Measurements from ENCODE around the gene HLA-DQB1. TPM values are rescaled to one million over a fixed set of nuclear protein-coding genes. Genes with fewer than 3 reads are reported as not detected.
A peak's percentile ranks its signal among the peaks of the same experiment; 100 is the strongest.

HLA-DQB1 gene
- total RNA-seq, 1 donor from 2014 or later, result not detected

GRCh38 chr6:32625137-32625536 is 41.3 kb downstream of the HLA-DQB1 start:
- no peak for DNase-seq

DNA sequence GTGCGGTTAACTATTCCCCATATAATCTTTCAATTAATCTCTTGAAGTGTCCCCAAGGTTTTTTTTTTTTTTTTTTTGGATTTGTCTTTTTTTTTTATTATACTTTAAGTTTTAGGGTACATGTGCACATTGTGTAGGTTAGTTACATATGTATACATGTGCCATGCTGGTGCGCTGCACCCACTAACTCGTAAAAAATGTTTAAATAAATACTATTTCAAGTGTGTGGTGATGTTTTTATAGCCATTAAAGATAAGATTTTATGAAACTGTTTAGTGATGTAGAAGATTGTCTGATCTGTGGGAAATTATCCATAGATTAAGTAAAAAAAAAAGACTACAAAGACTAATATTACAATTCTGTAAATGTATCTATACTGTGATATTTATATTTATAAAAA is 41.9 kb downstream of the HLA-DQB1 start:
- DNase-seq, result no peak

DNA sequence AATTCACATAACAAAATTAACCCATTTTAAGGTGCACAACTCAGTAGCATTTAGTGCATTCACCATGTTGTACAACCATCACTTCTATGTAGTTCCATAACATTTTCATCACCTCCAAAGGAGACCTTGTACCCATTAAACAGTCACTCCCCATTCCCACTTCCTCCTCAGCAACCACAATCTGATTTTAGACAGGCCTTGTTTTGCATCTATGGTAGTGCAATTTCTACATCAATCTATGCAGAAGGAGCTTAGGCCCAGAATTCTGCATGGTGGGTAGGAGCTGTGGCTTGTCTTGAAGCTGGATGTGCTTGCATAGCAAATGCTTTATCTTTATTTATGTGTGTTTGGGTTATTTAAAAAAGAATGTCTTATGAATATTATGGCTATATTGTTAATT is 42.8 kb downstream of the HLA-DQB1 start:
- no peak for DNase-seq

DNA sequence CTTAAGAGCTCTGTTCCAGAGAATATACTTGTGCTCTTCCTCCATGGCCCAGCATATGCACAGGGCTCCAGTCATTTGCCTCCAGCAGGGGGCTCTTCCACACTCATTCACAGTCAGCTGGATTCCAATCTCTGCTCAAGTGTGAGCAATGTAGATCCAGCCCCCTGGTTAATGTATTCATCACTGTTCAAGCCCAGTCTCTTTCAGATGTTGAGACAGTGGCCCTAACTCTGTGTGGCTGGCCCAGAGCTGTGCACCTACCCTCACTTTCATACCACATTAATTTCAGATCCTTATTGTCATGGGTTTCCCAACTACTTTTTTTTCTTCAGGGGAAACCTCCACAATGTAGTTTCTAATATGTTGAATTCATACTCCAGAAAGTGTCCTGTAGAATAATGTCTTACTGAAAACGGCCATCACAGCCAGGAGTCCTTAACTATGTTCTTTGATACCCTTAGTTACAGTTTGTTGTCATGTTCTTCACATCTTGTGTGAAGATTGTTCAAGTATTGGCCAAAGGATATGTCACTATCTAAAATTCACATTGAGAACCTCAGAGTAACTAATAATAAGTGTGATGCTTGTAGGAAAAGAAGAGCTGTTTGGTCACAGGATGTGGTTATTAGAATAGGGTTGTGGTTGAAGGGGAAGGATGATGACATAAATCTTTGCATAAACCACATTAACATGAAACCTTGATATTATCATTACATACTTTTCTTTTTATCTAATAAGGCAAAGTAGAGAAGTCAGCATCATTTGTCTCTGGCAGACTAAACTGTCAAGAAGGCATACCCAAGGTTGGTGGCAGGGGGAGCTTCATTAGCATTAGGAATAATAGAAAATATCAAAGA is 43.7 kb downstream of the HLA-DQB1 start:
- DNase-seq, result peak; percentile 23

DNA sequence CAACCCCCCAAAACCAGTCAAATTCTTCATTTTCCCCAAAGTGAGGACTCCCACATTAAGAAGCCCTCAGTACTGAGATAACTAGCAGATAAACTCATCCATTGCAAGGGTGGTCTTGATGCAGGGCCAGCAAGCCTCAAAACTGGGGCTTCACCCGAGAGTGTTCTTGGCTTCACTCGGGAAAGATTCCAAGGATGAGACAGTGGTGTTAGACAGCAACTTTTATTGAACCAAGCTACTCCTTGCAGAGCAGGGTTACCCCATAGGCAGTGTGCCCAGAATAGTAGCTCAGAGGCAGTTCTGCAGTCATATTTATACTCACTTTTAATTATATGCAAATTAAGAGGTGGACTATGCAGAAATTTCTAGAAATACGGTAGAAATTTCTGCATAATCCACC is 45.1 kb downstream of the HLA-DQB1 start:
- no peak for DNase-seq

DNA sequence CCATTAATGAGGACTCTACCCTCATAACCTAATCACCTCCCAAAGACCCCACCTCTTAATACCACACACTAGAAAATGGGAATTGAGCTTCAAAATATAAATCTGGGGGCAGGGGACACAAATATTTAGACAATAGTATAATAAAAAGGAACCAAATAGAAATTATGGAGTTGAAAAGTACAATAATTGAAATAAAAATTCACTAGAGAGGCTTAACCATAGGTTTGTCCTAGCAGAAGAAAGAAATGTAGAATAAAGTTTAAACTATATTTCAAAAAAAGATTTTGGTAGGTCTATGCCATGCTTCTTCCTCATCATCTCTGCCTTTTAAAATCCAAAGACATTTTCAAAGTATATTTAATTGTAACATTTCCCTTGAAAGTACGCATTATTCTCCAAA is 48.7 kb downstream of the HLA-DQB1 start:
- no peak for DNase-seq

- no peak for DNase-seq
Observed at GRCh38 chr6:32615885-32616532, 50.4 kb downstream of the HLA-DQB1 start.

DNA sequence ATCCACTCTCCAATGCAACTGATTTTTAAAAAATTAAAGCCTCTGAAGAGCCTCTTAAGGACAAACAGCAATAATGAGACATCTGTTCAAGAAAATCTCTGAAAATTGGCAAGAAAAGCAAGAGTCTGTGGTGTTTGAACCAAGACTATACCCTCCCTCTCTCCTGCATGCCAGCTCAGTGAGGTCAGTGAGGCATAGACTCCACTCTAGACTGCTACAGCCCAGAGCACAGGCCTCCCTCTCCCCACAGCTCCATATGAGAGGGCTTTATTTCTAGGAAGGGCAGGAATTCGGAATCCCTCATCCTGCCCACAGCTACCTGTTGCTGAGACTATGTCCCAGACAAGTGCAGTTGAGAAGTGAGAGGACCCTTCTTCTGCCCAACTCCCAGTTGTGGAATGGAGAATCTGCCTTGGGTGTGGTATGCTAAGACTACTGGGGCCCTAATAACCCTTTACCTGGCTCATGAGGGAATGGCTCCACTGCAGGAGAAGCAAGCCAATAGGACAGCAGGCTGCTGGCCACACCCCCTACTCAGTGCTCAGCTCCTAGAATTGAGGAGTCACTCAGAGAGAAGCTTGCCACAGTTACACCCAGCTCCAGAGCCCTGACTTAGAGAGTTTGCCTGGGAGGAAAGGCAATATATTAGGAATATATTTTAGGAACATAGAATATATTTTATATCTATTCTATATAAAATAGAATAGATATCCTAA is 51.9 kb downstream of the HLA-DQB1 start:
- DNase-seq, result no peak

GRCh38 chr6:32613475-32613874 is 53.0 kb downstream of the HLA-DQB1 start:
- DNase-seq, result no peak

DNA sequence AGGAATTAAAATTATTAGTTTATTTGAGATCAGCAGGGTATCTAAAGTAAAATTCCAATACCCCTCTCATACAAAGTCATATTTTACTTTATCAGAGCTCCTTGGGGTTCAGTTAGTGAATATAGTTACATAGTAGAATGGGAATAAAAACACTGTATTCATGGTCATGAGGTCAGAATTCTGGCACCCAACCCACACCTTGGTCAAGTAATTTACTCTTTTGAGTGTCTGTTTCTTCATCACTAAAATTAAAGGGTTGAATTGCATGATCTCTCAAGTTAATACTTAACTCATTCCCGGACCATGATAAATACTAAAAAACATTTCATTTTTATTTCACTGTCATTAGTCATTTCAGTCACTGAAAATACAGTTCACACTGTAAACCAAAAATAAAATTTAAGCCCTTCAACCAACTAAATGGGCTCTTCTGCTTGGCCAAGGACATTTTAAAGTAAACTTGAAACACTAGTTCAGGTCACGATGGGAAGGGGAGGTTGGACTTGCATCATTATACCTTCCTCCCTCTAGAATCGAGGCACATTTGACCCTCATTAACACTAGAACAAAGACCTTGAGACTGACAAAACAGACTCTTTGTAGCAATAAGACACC is 55.7 kb downstream of the HLA-DQB1 start:
- no peak for DNase-seq

- DNase-seq, result peak; percentile 88
Observed at GRCh38 chr6:32609731-32610640, 56.5 kb downstream of the HLA-DQB1 start.

Other genes with a start within 250 kb of the HLA-DQB1 start
- 43.7 TPM for gene HLA-DRA, start 226.8 kb downstream of the HLA-DQB1 start, total RNA-seq
- 0.31 TPM for gene HLA-DRB5, start 136.4 kb downstream of the HLA-DQB1 start, total RNA-seq
- gene HLA-DRB1, start 76.8 kb downstream of the HLA-DQB1 start, total RNA-seq, result 12.9 TPM
- not detected for gene HLA-DQA1, start 29.3 kb downstream of the HLA-DQB1 start, total RNA-seq
- gene HLA-DQA2, start 74.7 kb upstream of the HLA-DQB1 start, total RNA-seq, result 0.31 TPM
- gene HLA-DQB2, start 96.9 kb upstream of the HLA-DQB1 start, total RNA-seq, result not detected
- 1.4 TPM for gene HLA-DOB, start 150.3 kb upstream of the HLA-DQB1 start, total RNA-seq
- gene TAP2, start 172.1 kb upstream of the HLA-DQB1 start, total RNA-seq, result 6.2 TPM
- gene PSMB8, start 177.4 kb upstream of the HLA-DQB1 start, total RNA-seq, result 8.5 TPM
- 15.4 TPM for gene TAP1, start 187.0 kb upstream of the HLA-DQB1 start, total RNA-seq
- gene PSMB9, start 187.5 kb upstream of the HLA-DQB1 start, total RNA-seq, result 5.7 TPM

Data from tongue (tissue), 2 donors.